Transverse colon (tissue), 4 donors: ENCODE measurements around the gene BRME1. TPM values are rescaled to one million over a fixed set of nuclear protein-coding genes. Genes with fewer than 3 reads are reported as not detected.

Experiments
- DNase-seq: peaks from one replicate; pipeline ENCODE4 v3.0.0-alpha.2; 2019
- H3K27ac ChIP-seq, 4 donors: fragments of 200-600 bp; sonication (generic); 2 replicates each; pipeline ENCODE4 v1.5.1; 2016 to 2018; ENCODE audit warnings: inconsistent platforms in 4 of 4
- H3K27me3 ChIP-seq: fragments of 200-600 bp; sonication (generic); 2 replicates; pipeline ENCODE4 v1.5.1; 2017; ENCODE audit warnings: inconsistent platforms
- H3K36me3 ChIP-seq, 4 donors: fragments of 200-600 bp; sonication (generic); 2 replicates each; pipeline ENCODE4 v1.5.1; 2017 to 2019; ENCODE audit warnings: inconsistent platforms in 4 of 4
- H3K4me1 ChIP-seq, 4 donors: fragments of 200-600 bp; sonication (generic); 2 replicates each; pipeline ENCODE4 v1.5.1; 2017 to 2020; ENCODE audit warnings: inconsistent platforms in 4 of 4
- H3K4me3 ChIP-seq, 4 donors: fragments of 200-600 bp; sonication (generic); 1 replicate in 1 of 4; 2 replicates in 3 of 4; pipeline versions ENCODE4 v1.5.1 to v1.6.1; 2017 to 2019; ENCODE audit warnings: inconsistent platforms in 4 of 4
- H3K9me3 ChIP-seq, 2 donors: fragments of 200-600 bp; sonication (generic); 2 replicates each; pipeline ENCODE4 v1.5.1; 2017 to 2019; ENCODE audit warnings: inconsistent platforms in 2 of 2
- EP300 ChIP-seq: sonication (generic); formaldehyde crosslinking; IDR thresholded peaks from one replicate; pipeline ENCODE4 v1.6.1; 2017; ENCODE audit warnings: antibody characterized with exemption, low read depth
- POLR2A ChIP-seq: fragments of 450-650 bp; IDR thresholded peaks from one replicate; pipeline ENCODE4 v1.6.1; 2016; ENCODE audit warnings: antibody characterized with exemption, mild to moderate bottlenecking, moderate library complexity
- POLR2AphosphoS5 ChIP-seq, 3 donors: sonication (generic); formaldehyde crosslinking; IDR thresholded peaks; one replicate each; pipeline ENCODE4 v1.6.1; 2016; ENCODE audit warnings: antibody characterized with exemption in 3 of 3
- WGBS, 2 donors: methylation state at CpG; one replicate each; pipeline ENCODE4 v1.1.5; 2018; ENCODE audit warnings: low coverage in 1 of 2; 5-methylcytosine and 5-hydroxymethylcytosine counted together
- in situ Hi-C, 4 donors: fragments of 200-750 bp; cut with MboI; loops; one replicate each; pipeline versions ENCODE4 v1.15.0 to v1.15.1; 2017; ENCODE audit warnings: low sequenced_read_pairs in 3 of 4, low pct_ligation_motif_present in 1 of 4, low pct_unique_long_range_greater_than_20kb in 1 of 4
- intact Hi-C: fragments of 100-400 bp; cut with DNase I; formaldehyde crosslinking; loops from one replicate; pipeline ENCODE4 v1.15.1; 2023; ENCODE audit warnings: low total_unique reads
- total RNA-seq, 4 donors: library from RNA; depleted of rRNA; stranded (reverse); fragments of >200 nt; gene quantifications; one replicate each; pipeline ENCODE4 v1.1.0, GENCODE V29; 2016
- TF ChIP-seq, protein P1 (sequence below), 5 experiments: fragments of 200-600 bp in 3 of 5; fragments of 450-650 bp in 2 of 5; sonication (generic) in 3 of 5; IDR thresholded peaks; 1 replicate in 2 of 5; 2 replicates in 3 of 5; pipeline ENCODE4 v1.5.1; 2016 to 2017; ENCODE audit warnings: antibody characterized with exemption in 5 of 5, inconsistent platforms in 3 of 5, mild to moderate bottlenecking in 2 of 5, moderate library complexity in 1 of 5

The BRME1 gene
- total RNA-seq, 4 donors from 2014 or later, result 5.2 to 102 (median 6.7) TPM

DNA sequence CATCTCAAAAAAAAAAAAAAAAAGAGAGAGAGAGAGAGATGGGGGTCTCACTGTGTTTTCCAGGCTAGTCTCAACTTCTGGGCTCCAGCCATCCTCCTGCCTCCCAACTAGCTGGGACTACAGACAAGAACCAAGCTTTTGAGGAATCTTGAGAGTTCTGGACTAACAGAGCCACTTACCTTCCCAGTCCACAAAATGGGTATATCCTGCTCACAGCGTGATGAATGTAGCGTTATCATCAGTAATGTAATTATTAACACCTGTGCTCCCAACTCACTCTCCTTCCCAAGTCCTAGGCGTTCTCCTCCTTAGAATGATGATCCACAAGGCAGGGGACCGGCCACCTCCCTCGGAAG is 33.6 kb downstream of the BRME1 start:
- no peaks in the 10 kb centered on the region for H3K27me3 ChIP-seq
- intact Hi-C loops, result no loop called here
- TF ChIP-seq POLR2AphosphoS5 (IDR thresholded peaks at IDR 0.05), result no peak
- TF ChIP-seq, protein P1, sequence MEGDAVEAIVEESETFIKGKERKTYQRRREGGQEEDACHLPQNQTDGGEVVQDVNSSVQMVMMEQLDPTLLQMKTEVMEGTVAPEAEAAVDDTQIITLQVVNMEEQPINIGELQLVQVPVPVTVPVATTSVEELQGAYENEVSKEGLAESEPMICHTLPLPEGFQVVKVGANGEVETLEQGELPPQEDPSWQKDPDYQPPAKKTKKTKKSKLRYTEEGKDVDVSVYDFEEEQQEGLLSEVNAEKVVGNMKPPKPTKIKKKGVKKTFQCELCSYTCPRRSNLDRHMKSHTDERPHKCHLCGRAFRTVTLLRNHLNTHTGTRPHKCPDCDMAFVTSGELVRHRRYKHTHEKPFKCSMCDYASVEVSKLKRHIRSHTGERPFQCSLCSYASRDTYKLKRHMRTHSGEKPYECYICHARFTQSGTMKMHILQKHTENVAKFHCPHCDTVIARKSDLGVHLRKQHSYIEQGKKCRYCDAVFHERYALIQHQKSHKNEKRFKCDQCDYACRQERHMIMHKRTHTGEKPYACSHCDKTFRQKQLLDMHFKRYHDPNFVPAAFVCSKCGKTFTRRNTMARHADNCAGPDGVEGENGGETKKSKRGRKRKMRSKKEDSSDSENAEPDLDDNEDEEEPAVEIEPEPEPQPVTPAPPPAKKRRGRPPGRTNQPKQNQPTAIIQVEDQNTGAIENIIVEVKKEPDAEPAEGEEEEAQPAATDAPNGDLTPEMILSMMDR (IDR thresholded peaks at IDR 0.05), result no peak
- no peak for TF ChIP-seq EP300
- no peak for TF ChIP-seq POLR2A
- no peaks in the 10 kb centered on the region for H3K9me3 ChIP-seq
- H3K36me3 ChIP-seq, result no peaks in the 10 kb centered on the region
- H3K27ac ChIP-seq, result no peak overlapping the region
- WGBS, 2 donors, result 28% methylated on average over 5 of the region's 5 CpGs; no CpG with 5 or more reads in 1 of the 2 donors
- peaks cover 0 to 12% (median 7%) of the 10 kb centered on the region in 4 donors for H3K4me1 ChIP-seq
- H3K4me3 ChIP-seq, result peak overlapping the region in 3 of 4 donors; percentile 36 to 53 (median 41)
- no peak for DNase-seq
- in situ Hi-C loops, result loop anchor here (10.0 to 25.0 kb wide), 5 partner anchors 110 to 285 kb away; partner anchors contain the start of genes MISP3 (in 2 of the 4), C19orf53 (in 1 of the 4), MRI1 (in 1 of the 4) and PALM3 (in 1 of the 4)

DNA sequence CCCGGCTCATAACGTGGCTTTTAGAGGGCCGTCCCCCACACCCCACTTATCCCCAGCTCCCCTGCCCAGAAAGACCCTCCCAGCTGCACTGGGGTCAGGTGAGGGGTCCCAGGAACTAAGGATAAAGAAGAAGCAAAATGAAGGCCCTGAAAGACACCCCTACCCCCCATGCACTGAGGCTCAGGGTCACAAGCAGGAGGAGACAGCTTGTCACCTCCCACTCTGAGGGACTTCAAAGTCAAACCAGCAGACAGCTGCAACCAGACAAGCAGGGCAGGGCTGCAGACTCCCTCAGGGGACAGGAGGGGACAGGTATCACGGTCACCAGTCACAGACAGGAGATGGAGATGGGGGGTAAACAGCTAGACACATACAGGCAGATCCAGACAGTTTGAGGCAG is 35.0 kb downstream of the BRME1 start:
- H3K27me3 ChIP-seq, result no peaks in the 10 kb centered on the region
- no peaks in the 10 kb centered on the region for H3K9me3 ChIP-seq
- H3K4me1 ChIP-seq, result peaks cover 5 to 18% (median 12%) of the 10 kb centered on the region in 4 donors
- WGBS, 2 donors, result 90% methylated on average over 4 of the region's 4 CpGs; no CpG with 5 or more reads in 1 of the 2 donors
- no peak for TF ChIP-seq POLR2AphosphoS5 (IDR thresholded peaks at IDR 0.05)
- TF ChIP-seq, protein P1 (IDR thresholded peaks at IDR 0.05), result no peak
- no peak for TF ChIP-seq EP300
- no peak for TF ChIP-seq POLR2A
- in situ Hi-C loops, result loop anchor here (10.0 to 25.0 kb wide), 5 partner anchors 109 to 284 kb away; partner anchors contain the start of genes MISP3 (in 2 of the 4), C19orf53 (in 1 of the 4), MRI1 (in 1 of the 4) and PALM3 (in 1 of the 4)
- H3K27ac ChIP-seq, result no peak overlapping the region
- H3K36me3 ChIP-seq, result no peaks in the 10 kb centered on the region
- DNase-seq, result no peak
- intact Hi-C loops, result no loop called here
- no peak overlapping the region for H3K4me3 ChIP-seq

DNA sequence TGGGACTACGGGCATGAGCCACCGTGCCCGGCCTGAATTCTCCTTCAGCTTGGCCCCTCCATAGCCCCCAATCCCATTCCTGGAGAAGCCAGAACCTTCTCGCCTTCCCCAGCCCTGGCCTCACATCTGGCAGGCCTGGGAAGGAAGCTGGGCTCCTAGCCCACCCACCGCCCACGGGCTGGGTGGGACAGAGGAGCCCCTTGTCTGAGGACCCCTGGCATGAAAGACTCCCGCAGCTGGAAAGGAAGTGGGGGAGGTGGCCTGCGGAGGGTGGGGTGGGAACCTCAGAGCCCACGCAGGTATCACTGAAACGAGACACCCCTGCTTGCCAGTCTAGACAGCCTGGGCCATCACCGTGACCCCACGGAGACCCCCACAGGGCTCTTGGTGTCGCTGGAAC is 36.6 kb downstream of the BRME1 start:
- no peaks in the 10 kb centered on the region for H3K9me3 ChIP-seq
- H3K27me3 ChIP-seq, result peaks cover 8% of the 10 kb centered on the region
- peaks cover 5 to 23% (median 18%) of the 10 kb centered on the region in 4 donors for H3K4me1 ChIP-seq
- in situ Hi-C loops (loop anchor here (10.0 to 25.0 kb wide), 4 partner anchors 107 to 282 kb away; partner anchors contain the start of genes C19orf53 (in 1 of the 4) and MRI1 (in 1 of the 4)), intact Hi-C loops (loop anchor here (10.0 kb wide), 1 partner anchor 104 kb away; the partner anchor contains the start of gene MRI1)
- DNase-seq, result no peak
- 77% methylated on average over 13 of the region's 13 CpGs; no CpG with 5 or more reads in 1 of the 2 donors for WGBS, 2 donors
- TF ChIP-seq POLR2A, result no peak
- TF ChIP-seq EP300, result no peak
- TF ChIP-seq POLR2AphosphoS5 (IDR thresholded peaks at IDR 0.05), result no peak
- TF ChIP-seq, protein P1 (IDR thresholded peaks at IDR 0.05), result no peak
- H3K36me3 ChIP-seq, result no peaks in the 10 kb centered on the region
- H3K4me3 ChIP-seq, result no peak overlapping the region
- H3K27ac ChIP-seq, result no peak overlapping the region

- Histone ChIP-seq H3K27me3 (peaks cover 8% of the 10 kb centered on the region), H3K4me3 (no peak overlapping the region), H3K36me3 (no peaks in the 10 kb centered on the region), H3K9me3 (no peaks in the 10 kb centered on the region), H3K27ac (no peak overlapping the region), H3K4me1 (peaks cover 5 to 23% (median 18%) of the 10 kb centered on the region in 4 donors)
- in situ Hi-C loops, result loop anchor here (10.0 to 25.0 kb wide), 4 partner anchors 106 to 281 kb away; partner anchors contain the start of genes C19orf53 (in 1 of the 4) and MRI1 (in 1 of the 4)
- no peak for DNase-seq
- intact Hi-C loops, result loop anchor here (10.0 kb wide), 1 partner anchor 104 kb away; the partner anchor contains the start of gene MRI1
- 64 to 81% methylated on average over 3 to 4 of the region's 4 CpGs for WGBS, 2 donors
- TF ChIP-seq EP300 (no peak), POLR2A (no peak), POLR2AphosphoS5 (IDR thresholded peaks at IDR 0.05) (no peak)
- TF ChIP-seq, protein P1 (IDR thresholded peaks at IDR 0.05), result no peak
These were observed 37.3 kb downstream of the BRME1 start for GRCh38 chr19:13868663-13869062.
